SK-N-SH (cell line): ENCODE results near the gene GPR158. TPM values are rescaled to one million over a fixed set of nuclear protein-coding genes. Genes with fewer than 3 reads are reported as not detected.

Source experiments
- CTCF ChIA-PET: fragments of 300-600, 350-600 bp; formaldehyde crosslinking; extraction: SDS; loops from one replicate; lab custom pipeline; 2021; lab: Yijun Ruan, JAX
- POLR2A ChIA-PET: fragments of 350-600 bp; sonication (Branson Sonifier 250); formaldehyde crosslinking; extraction: SDS; loops from one replicate; lab custom pipeline; 2020; ENCODE audit warnings: antibody characterized with exemption, inconsistent platforms; lab: Yijun Ruan, JAX
- DNase-seq: peaks from one replicate; pipeline ENCODE4 v3.0.0; 2012
- H2AFZ ChIP-seq: fragments of 200-600 bp; sonication (generic); 2 replicates; pipeline ENCODE4 v1.8.1; 2016; ENCODE audit warnings: antibody characterized with exemption, mild to moderate bottlenecking, low read depth
- H3F3A ChIP-seq: fragments of 200-600 bp; sonication (generic); replicated peaks from 2 replicates; pipeline ENCODE3; 2016; ENCODE audit warnings: antibody characterized with exemption, mild to moderate bottlenecking; ENCODE audit not compliant: insufficient read depth
- H3K27ac ChIP-seq, 2 experiments: fragments of 200-500 bp in 1 of 2; fragments of 200-600 bp in 1 of 2; sonication (Bioruptor generic) in 1 of 2; sonication (generic), shearing (Covaris generic) in 1 of 2; 2 replicates each; pipeline versions ENCODE4 v1.5.1 to v1.6.1; 2014 to 2016; ENCODE audit warnings: low read depth in 2 of 2, inconsistent platforms in 1 of 2, low read length in 1 of 2, mild to moderate bottlenecking in 1 of 2, mixed read lengths in 1 of 2
- H3K27me3 ChIP-seq: fragments of 200-600 bp; sonication (generic), shearing (Covaris generic); 2 replicates; pipeline ENCODE4 v1.6.1; 2016; ENCODE audit warnings: mixed run types; ENCODE audit not compliant: insufficient read depth
- H3K36me3 ChIP-seq, 2 experiments: fragments of 200-500 bp in 1 of 2; fragments of 200-600 bp in 1 of 2; sonication (Bioruptor generic) in 1 of 2; sonication (generic) in 1 of 2; replicated peaks in 1 of 2; 2 replicates each; pipeline versions ENCODE3 to v1.5.1; 2014 to 2016; ENCODE audit warnings: low read length in 1 of 2, mild to moderate bottlenecking in 1 of 2; ENCODE audit not compliant: insufficient read depth in 2 of 2, control insufficient read depth in 1 of 2
- H3K4me1 ChIP-seq, 2 experiments: fragments of 200-500 bp in 1 of 2; fragments of 200-600 bp in 1 of 2; sonication (Bioruptor generic) in 1 of 2; sonication (generic), shearing (Covaris generic) in 1 of 2; 2 replicates each; pipeline versions ENCODE4 v1.5.1 to v1.6.1; 2014 to 2016; ENCODE audit warnings: low read depth in 1 of 2, low read length in 1 of 2, mixed run types in 1 of 2; ENCODE audit not compliant: insufficient read depth in 2 of 2, control insufficient read depth in 1 of 2
- H3K4me2 ChIP-seq: fragments of 200-600 bp; sonication (generic), shearing (Covaris generic); 2 replicates; pipeline ENCODE4 v1.6.1; 2017; ENCODE audit warnings: mixed run types
- H3K4me3 ChIP-seq, 2 experiments: fragments of 200-500 bp in 1 of 2; fragments of 200-600 bp in 1 of 2; sonication (Bioruptor generic) in 1 of 2; sonication (generic), shearing (Covaris generic) in 1 of 2; 2 replicates each; pipeline versions ENCODE4 v1.5.1 to v1.8.1; 2014 to 2016; ENCODE audit warnings: low read depth in 2 of 2, inconsistent platforms in 1 of 2, low read length in 1 of 2, mild to moderate bottlenecking in 1 of 2, mixed read lengths in 1 of 2, moderate library complexity in 1 of 2
- H3K79me2 ChIP-seq: fragments of 200-600 bp; sonication (generic); 2 replicates; pipeline ENCODE4 v1.8.1; 2017; ENCODE audit warnings: mild to moderate bottlenecking; ENCODE audit not compliant: insufficient read depth
- H3K9ac ChIP-seq: fragments of 200-600 bp; sonication (generic); 2 replicates; pipeline ENCODE4 v1.6.1; 2017; ENCODE audit warnings: mixed run types
- H3K9me2 ChIP-seq: fragments of 200-600 bp; sonication (generic); 2 replicates; pipeline ENCODE4 v1.6.1; 2017; ENCODE audit warnings: mixed run types
- H3K9me3 ChIP-seq: fragments of 200-600 bp; sonication (generic); 2 replicates; pipeline ENCODE4 v1.6.1; 2017; ENCODE audit warnings: mixed run types, mild to moderate bottlenecking, moderate library complexity
- H4K20me1 ChIP-seq: fragments of 200-600 bp; sonication (generic); 2 replicates; pipeline ENCODE4 v1.6.1; 2017; ENCODE audit warnings: mild to moderate bottlenecking, mixed run types; ENCODE audit not compliant: insufficient read depth
- CTCF ChIP-seq: fragments of 200-600 bp; sonication (generic); IDR thresholded peaks from 2 replicates; pipeline ENCODE4 v1.6.1; 2017; ENCODE audit warnings: antibody characterized with exemption, mild to moderate bottlenecking, moderate library complexity
- EP300 ChIP-seq, 2 experiments: IDR thresholded peaks; 2 replicates each; pipeline versions ENCODE4 v1.4.0 to v1.6.1; 2012; ENCODE audit warnings: borderline replicate concordance in 1 of 2, low read depth in 1 of 2, low read length in 1 of 2
- EZH2phosphoT487 ChIP-seq: fragments of 200-600 bp; sonication (generic); IDR thresholded peaks from 2 replicates; pipeline ENCODE4 v1.6.1; 2017; ENCODE audit warnings: low read depth, mixed run types, mild to moderate bottlenecking, antibody characterized with exemption, moderate library complexity, borderline replicate concordance
- FOSL2 ChIP-seq: IDR thresholded peaks from 2 replicates; pipeline ENCODE4 v1.4.0; 2012; ENCODE audit warnings: low read depth, mild to moderate bottlenecking, moderate library complexity, borderline replicate concordance
- FOXJ3 ChIP-seq: sonication (generic); formaldehyde crosslinking; IDR thresholded peaks from 2 replicates; pipeline ENCODE4 v1.5.1; 2020; ENCODE audit warnings: mild to moderate bottlenecking, missing genetic modification reagents
- FOXM1 ChIP-seq: IDR thresholded peaks from 2 replicates; pipeline ENCODE4 v1.4.0; 2012; ENCODE audit warnings: low read depth, mild to moderate bottlenecking
- GABPA ChIP-seq: IDR thresholded peaks from 2 replicates; pipeline ENCODE4 v1.4.0; 2012; ENCODE audit warnings: low read depth, mild to moderate bottlenecking
- GATA2 ChIP-seq: sonication (generic); formaldehyde crosslinking; IDR thresholded peaks from 2 replicates; pipeline ENCODE4 v1.5.0; 2020; ENCODE audit warnings: mild to moderate bottlenecking, missing genetic modification reagents
- IRF3 ChIP-seq: fragments of 150-350 bp; IDR thresholded peaks from 2 replicates; pipeline ENCODE4 v1.6.1; 2016; ENCODE audit warnings: mild to moderate bottlenecking, low read depth, low read length
- JUND ChIP-seq: IDR thresholded peaks from 2 replicates; pipeline ENCODE4 v1.4.0; 2012
- MXI1 ChIP-seq: IDR thresholded peaks from 2 replicates; pipeline ENCODE4 v1.6.1; 2012; ENCODE audit warnings: mild to moderate bottlenecking, low read depth, low read length, improper control_type of control experiment
- NFIC ChIP-seq: IDR thresholded peaks from 2 replicates; pipeline ENCODE4 v1.4.0; 2012; ENCODE audit warnings: borderline replicate concordance
- NRF1 ChIP-seq: IDR thresholded peaks from 2 replicates; pipeline ENCODE4 v1.6.1; 2012; ENCODE audit warnings: low read depth, mild to moderate bottlenecking, low read length
- PBX3 ChIP-seq: IDR thresholded peaks from 2 replicates; pipeline ENCODE4; 2012
- POLR2AphosphoS5 ChIP-seq: IDR thresholded peaks from 2 replicates; pipeline ENCODE4 v1.6.1; 2012; ENCODE audit warnings: low read depth, low read length
- RAD21 ChIP-seq: IDR thresholded peaks from 2 replicates; pipeline ENCODE4 v1.6.1; 2012; ENCODE audit warnings: mild to moderate bottlenecking, low read length
- RCOR1 ChIP-seq: fragments of 150-350 bp; IDR thresholded peaks from 2 replicates; pipeline ENCODE4 v1.6.1; 2017; ENCODE audit warnings: antibody characterized with exemption, low read length
- REST ChIP-seq: IDR thresholded peaks from 2 replicates; pipeline ENCODE4 v1.6.1; 2012; ENCODE audit warnings: mild to moderate bottlenecking, low read depth, low read length, moderate library complexity
- RFX5 ChIP-seq: IDR thresholded peaks from 2 replicates; pipeline ENCODE4 v1.6.1; 2012; ENCODE audit warnings: mild to moderate bottlenecking, improper control_type of control experiment, low read length
- RXRA ChIP-seq: IDR thresholded peaks from 2 replicates; pipeline ENCODE4 v1.4.0; 2012; ENCODE audit warnings: low read depth, mild to moderate bottlenecking, borderline replicate concordance
- SIN3A ChIP-seq: IDR thresholded peaks from 2 replicates; pipeline ENCODE4 v1.6.1; 2012; ENCODE audit warnings: low read depth, mild to moderate bottlenecking, low read length, moderate library complexity, borderline replicate concordance
- SMC3 ChIP-seq: IDR thresholded peaks from 2 replicates; pipeline ENCODE4 v1.6.1; 2012; ENCODE audit warnings: low read depth, low read length, improper control_type of control experiment
- TAF1 ChIP-seq: IDR thresholded peaks from 2 replicates; pipeline ENCODE4 v1.6.1; 2012; ENCODE audit warnings: low read depth, mild to moderate bottlenecking, low read length, moderate library complexity, borderline replicate concordance
- TCF12 ChIP-seq: IDR thresholded peaks from 2 replicates; pipeline ENCODE4 v1.4.0; 2012
- TEAD4 ChIP-seq: IDR thresholded peaks from 2 replicates; pipeline ENCODE4 v1.4.0; 2012; ENCODE audit warnings: mild to moderate bottlenecking, borderline replicate concordance; ENCODE audit not compliant: insufficient read depth
- USF1 ChIP-seq: IDR thresholded peaks from 2 replicates; pipeline ENCODE4 v1.4.0; 2012; ENCODE audit warnings: low read depth, borderline replicate concordance
- WGBS: methylation state at CpG from one replicate; pipeline ENCODE4 v1.1.6; 2017; ENCODE audit warnings: low lambda C conversion rate; 5-methylcytosine and 5-hydroxymethylcytosine counted together
- polyA plus RNA-seq, 3 experiments: library from polyadenylated mRNA; depleted of rRNA; stranded (reverse); fragments of >200 nt; gene quantifications; 2 replicates each; pipeline ENCODE4 v1.2.3, GENCODE V29; 2012
- TF ChIP-seq, protein P1 (sequence below): IDR thresholded peaks from 2 replicates; pipeline ENCODE4 v1.4.0; 2012; ENCODE audit warnings: low read depth

The GPR158 gene
- polyA plus RNA-seq, 1 of the 3 experiments (the other 2 are of a cell fraction), result not detected

DNA sequence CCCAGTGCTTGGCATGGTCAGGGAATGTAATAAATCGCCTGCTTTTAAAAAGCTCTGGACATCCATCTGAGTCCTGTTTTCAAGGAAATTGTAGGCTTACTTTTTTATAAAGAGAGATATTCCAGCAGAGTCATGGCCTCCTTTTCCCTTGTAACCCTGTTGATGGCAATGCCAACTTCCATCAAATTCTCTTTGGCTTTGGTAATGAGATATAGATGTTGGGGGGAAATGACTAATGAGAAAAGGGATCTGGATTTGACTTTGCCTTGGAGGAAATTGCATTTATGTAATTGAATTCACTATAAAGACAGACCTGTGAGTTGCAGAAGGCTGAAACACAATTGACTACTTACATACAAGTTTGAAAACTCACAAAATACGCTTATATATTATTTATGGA lies 347.5 kb downstream of the GPR158 start:
- H3K27me3 ChIP-seq, result no peaks in the 10 kb centered on the region
- no peaks in the 10 kb centered on the region for H3K9me2 ChIP-seq
- H3K27ac ChIP-seq, result peak overlapping the region in 1 of 2 experiments; percentile 85; a peak in 2 of 4 replicates
- H3K9me3 ChIP-seq, result no peaks in the 10 kb centered on the region
- no peak overlapping the region for H3K9ac ChIP-seq
- H3K79me2 ChIP-seq, result no peaks in the 10 kb centered on the region
- CTCF ChIA-PET, result interaction anchor here (0.6 to 1.3 kb wide), 4 partner anchors 30 to 191 kb away, joined by 3 to 5 read pairs (median 3); no protein-coding TSS in a partner anchor
- H2AFZ ChIP-seq, result no peak overlapping the region
- no peak overlapping the region for H3K4me2 ChIP-seq
- 25% methylated on average over 2 of the region's 2 CpGs for WGBS
- peaks cover 0 to 5% of the 10 kb centered on the region in 2 experiments; a peak in 1 of 4 replicates for H3K4me1 ChIP-seq
- DNase-seq, result peak; percentile 74
- no peaks in the 10 kb centered on the region for H4K20me1 ChIP-seq
- H3F3A ChIP-seq, result no peaks in the 10 kb centered on the region
- no peaks in the 10 kb centered on the region for H3K36me3 ChIP-seq
- POLR2A ChIA-PET, result no interaction called here
- H3K4me3 ChIP-seq, result no peak overlapping the region
- TF ChIP-seq FOSL2, result no peak
- no peak for TF ChIP-seq NFIC
- no peak for TF ChIP-seq MXI1
- no peak for TF ChIP-seq EZH2phosphoT487
- no peak for TF ChIP-seq RXRA
- no peak for TF ChIP-seq FOXJ3 (CRISPR knock-in tag)
- TF ChIP-seq GABPA, result no peak
- peak; percentile 17; the same call in 1 of the 2 replicates for TF ChIP-seq JUND
- no peak for TF ChIP-seq FOXM1
- no peak for TF ChIP-seq IRF3
- TF ChIP-seq TAF1, result no peak
- TF ChIP-seq GATA2, result peak; percentile 23; the same call in 1 of the 2 replicates
- TF ChIP-seq CTCF, result no peak
- TF ChIP-seq, protein P1, sequence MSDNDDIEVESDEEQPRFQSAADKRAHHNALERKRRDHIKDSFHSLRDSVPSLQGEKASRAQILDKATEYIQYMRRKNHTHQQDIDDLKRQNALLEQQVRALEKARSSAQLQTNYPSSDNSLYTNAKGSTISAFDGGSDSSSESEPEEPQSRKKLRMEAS, result no peak
- no peak for TF ChIP-seq RFX5
- TF ChIP-seq PBX3, result peak; percentile 69
- no peak for TF ChIP-seq NRF1
- no peak for TF ChIP-seq SIN3A
- TF ChIP-seq USF1, result no peak
- TF ChIP-seq SMC3, result no peak
- TF ChIP-seq TEAD4, result no peak
- TF ChIP-seq RAD21, result peak; percentile 29; the same call in 1 of the 2 replicates
- peak in 1 of 2 experiments; percentile 87; a peak in 2 of 4 replicates for TF ChIP-seq EP300 (IDR thresholded peaks at IDR 0.05; ENCODE audit: borderline replicate concordance in 1 of 2, low read depth in 1 of 2, low read length in 1 of 2)
- peak; percentile 46; the same call in 1 of the 2 replicates for TF ChIP-seq POLR2AphosphoS5
- peak; percentile 79 for TF ChIP-seq RCOR1
- TF ChIP-seq TCF12, result peak; percentile 86
- no peak for TF ChIP-seq REST
